HCT116 (cell line): ENCODE data around the gene PHACTR1. TPM values are rescaled to one million over a fixed set of nuclear protein-coding genes. Genes with fewer than 3 reads are reported as not detected.

Experiments used
- ATAC-seq: fragments of 200-7000 bp; cut with Tn5 transposase; 2 replicates; pipeline ENCODE4 v1.9.1; 2020; ENCODE audit warnings: mild to moderate bottlenecking, moderate library complexity
- BruUV-seq: library from RNA; stranded (reverse); fragments of 400-500 nt; replicated peaks from 2 replicates; lab custom pipeline; 2021; lab: Mats Ljungman, UMichigan
- CTCF ChIA-PET: fragments of 300-600 bp; sonication (Branson Sonifier 250); formaldehyde crosslinking; loops from one replicate; lab custom pipeline; 2021; ENCODE audit warnings: antibody characterized with exemption; lab: Charles Lee
- POLR2A ChIA-PET: fragments of 300-600, 350-600 bp; sonication (Branson Sonifier 250); formaldehyde crosslinking; loops from one replicate; lab custom pipeline; 2021; ENCODE audit warnings: antibody characterized with exemption; lab: Charles Lee
- RAD21 ChIA-PET, 2 experiments: fragments of 300-600 bp; sonication (Branson Sonifier 250); formaldehyde crosslinking; loops; one replicate each; lab custom pipeline; 2023; ENCODE audit warnings: low total read pairs in 2 of 2; ENCODE audit not compliant: uncharacterized antibody in 2 of 2, unreplicated experiment in 2 of 2, low non-redundant PET in 1 of 2; lab: Charles Lee
- DNase-seq: peaks from one replicate; pipeline ENCODE4 v3.0.0-alpha.2; 2010; ENCODE audit warnings: low read depth, low spot score
- H2AFZ ChIP-seq: fragments of 200-600 bp; shearing (Covaris generic), sonication (generic); 2 replicates; pipeline ENCODE4 v1.6.1; 2017; ENCODE audit warnings: low read depth, mixed run types, mixed read lengths, antibody characterized with exemption, low read length; ENCODE audit not compliant: poor library complexity, severe bottlenecking
- H3K27ac ChIP-seq: 2 replicates; pipeline ENCODE4 v1.5.1; 2012; ENCODE audit warnings: low read depth, low read length
- H3K27me3 ChIP-seq: fragments of 200-600 bp; sonication (generic); 2 replicates; pipeline ENCODE4 v1.6.1; 2016; ENCODE audit warnings: mixed run types, low read length, mixed read lengths; ENCODE audit not compliant: insufficient read depth
- H3K36me3 ChIP-seq, 2 experiments: fragments of 200-500 bp in 1 of 2; fragments of 200-600 bp in 1 of 2; sonication (Bioruptor generic) in 1 of 2; sonication (generic) in 1 of 2; 2 replicates each; pipeline versions ENCODE4 v1.5.1 to v1.6.1; 2014 to 2016; ENCODE audit warnings: low read length in 2 of 2, inconsistent platforms in 1 of 2, mixed read lengths in 1 of 2, mixed run types in 1 of 2; ENCODE audit not compliant: insufficient read depth in 2 of 2, control insufficient read depth in 1 of 2
- H3K4me1 ChIP-seq, 2 experiments: fragments of 200-600 bp in 1 of 2; sonication (generic) in 1 of 2; 2 replicates each; pipeline versions ENCODE4 v1.5.1 to v1.6.1; 2012 to 2017; ENCODE audit warnings: low read length in 2 of 2, inconsistent platforms in 1 of 2, mild to moderate bottlenecking in 1 of 2, mixed read lengths in 1 of 2, mixed run types in 1 of 2, moderate library complexity in 1 of 2; ENCODE audit not compliant: insufficient read depth in 2 of 2, control insufficient read depth in 1 of 2
- H3K4me2 ChIP-seq: fragments of 200-600 bp; sonication (generic); 2 replicates; pipeline ENCODE4 v1.6.1; 2017; ENCODE audit warnings: mixed run types, low read length, mixed read lengths
- H3K4me3 ChIP-seq, 2 experiments: fragments of 200-600 bp in 1 of 2; sonication (generic) in 1 of 2; replicated peaks in 1 of 2; 2 replicates each; pipeline ENCODE4 v1.5.1; 2011 to 2016; ENCODE audit warnings: low read length in 2 of 2, control low read depth in 1 of 2, low read depth in 1 of 2, mild to moderate bottlenecking in 1 of 2, mixed read lengths in 1 of 2, mixed run types in 1 of 2
- H3K79me2 ChIP-seq: fragments of 200-600 bp; sonication (generic); 2 replicates; pipeline ENCODE4 v1.6.1; 2017; ENCODE audit warnings: mild to moderate bottlenecking, mixed run types, low read length, moderate library complexity, mixed read lengths; ENCODE audit not compliant: insufficient read depth
- H3K9ac ChIP-seq: fragments of 200-600 bp; sonication (generic); 2 replicates; pipeline ENCODE4 v1.6.1; 2016; ENCODE audit warnings: low read length, mixed read lengths
- H3K9me2 ChIP-seq: fragments of 200-600 bp; sonication (generic), shearing (Covaris generic); 2 replicates; pipeline ENCODE4 v1.6.1; 2017; ENCODE audit warnings: mixed run types, mild to moderate bottlenecking, moderate library complexity; ENCODE audit not compliant: insufficient read depth
- H3K9me3 ChIP-seq, 2 experiments: fragments of 200-500 bp in 1 of 2; fragments of 200-600 bp in 1 of 2; sonication (Bioruptor generic) in 1 of 2; sonication (generic) in 1 of 2; 2 replicates each; pipeline ENCODE4 v1.6.1; 2014 to 2017; ENCODE audit warnings: low read length in 2 of 2, mixed read lengths in 2 of 2, inconsistent platforms in 1 of 2, low read depth in 1 of 2, mild to moderate bottlenecking in 1 of 2, mixed run types in 1 of 2, moderate library complexity in 1 of 2; ENCODE audit not compliant: control insufficient read depth in 1 of 2, insufficient read depth in 1 of 2
- H4K20me1 ChIP-seq: fragments of 200-600 bp; sonication (generic), shearing (Covaris generic); 2 replicates; pipeline ENCODE4 v1.6.1; 2017; ENCODE audit warnings: mixed run types, mild to moderate bottlenecking, moderate library complexity; ENCODE audit not compliant: insufficient read depth
- ATF3 ChIP-seq: IDR thresholded peaks from 2 replicates; pipeline ENCODE4 v1.6.1; 2012
- CBX3 ChIP-seq: IDR thresholded peaks from 2 replicates; pipeline ENCODE4 v1.6.1; 2012; ENCODE audit warnings: low read depth
- CEBPB ChIP-seq: IDR thresholded peaks from 2 replicates; pipeline ENCODE4 v1.6.1; 2012; ENCODE audit warnings: low read depth
- EGR1 ChIP-seq: IDR thresholded peaks from 2 replicates; pipeline ENCODE4 v1.6.1; 2012; ENCODE audit warnings: low read depth
- ELF1 ChIP-seq: IDR thresholded peaks from 2 replicates; pipeline ENCODE4 v1.6.1; 2012; ENCODE audit warnings: low read depth, borderline replicate concordance
- EZH2 ChIP-seq: fragments of 200-600 bp; sonication (generic); IDR thresholded peaks from 2 replicates; pipeline ENCODE4 v1.6.1; 2017; ENCODE audit warnings: antibody characterized with exemption, mixed run types
- EZH2phosphoT487 ChIP-seq: fragments of 200-600 bp; IDR thresholded peaks from 2 replicates; pipeline ENCODE4 v1.6.1; 2018; ENCODE audit warnings: antibody characterized with exemption, borderline replicate concordance
- FOSL1 ChIP-seq: IDR thresholded peaks from 2 replicates; pipeline ENCODE4 v1.6.1; 2012; ENCODE audit warnings: low read depth
- JUND ChIP-seq: IDR thresholded peaks from 2 replicates; pipeline ENCODE4 v1.6.1; 2012
- POLR2A ChIP-seq: IDR thresholded peaks from 2 replicates; pipeline ENCODE4 v1.7.0; 2011; ENCODE audit warnings: borderline replicate concordance; ENCODE audit not compliant: insufficient read depth, insufficient read length; ENCODE audit errors: extremely low read depth
- POLR2AphosphoS5 ChIP-seq: IDR thresholded peaks from 2 replicates; pipeline ENCODE4 v1.6.1; 2011; ENCODE audit warnings: mild to moderate bottlenecking, low read depth, low read length, moderate library complexity
- RAD21 ChIP-seq: IDR thresholded peaks from 2 replicates; pipeline ENCODE4 v1.6.1; 2012; ENCODE audit warnings: low read depth, mild to moderate bottlenecking
- SIN3A ChIP-seq: IDR thresholded peaks from 2 replicates; pipeline ENCODE4 v1.6.1; 2012; ENCODE audit warnings: low read depth
- SP1 ChIP-seq: IDR thresholded peaks from 2 replicates; pipeline ENCODE4 v1.6.1; 2012; ENCODE audit warnings: low read depth
- SRF ChIP-seq: IDR thresholded peaks from 2 replicates; pipeline ENCODE4 v1.6.1; 2012; ENCODE audit warnings: low read depth
- YY1 ChIP-seq: IDR thresholded peaks from 2 replicates; pipeline ENCODE4 v1.6.1; 2011; ENCODE audit warnings: low read length, low read depth, moderate library complexity, mild to moderate bottlenecking; ENCODE audit not compliant: insufficient replicate concordance; ENCODE audit errors: extremely low read depth
- ZFX ChIP-seq: fragments of 450-650 bp; IDR thresholded peaks from 2 replicates; pipeline ENCODE4 v1.6.1; 2017
- ZNF274 ChIP-seq: fragments of 200-500 bp; sonication (Bioruptor generic); IDR thresholded peaks from 2 replicates; pipeline ENCODE4 v1.6.1; 2014; ENCODE audit warnings: mild to moderate bottlenecking, low read depth, low read length, inconsistent platforms
- intact Hi-C: fragments of 100-400 bp; cut with micrococcal nuclease; formaldehyde crosslinking; loops from 2 replicates; pipeline ENCODE4 v1.10.0; 2022
- total RNA-seq: library from RNA; stranded (reverse); gene quantifications from one replicate; pipeline ENCODE4 v1.2.1, GENCODE V29; 2021; ENCODE audit not compliant: unreplicated experiment
- TF ChIP-seq, protein P1 (sequence below): IDR thresholded peaks from 2 replicates; pipeline ENCODE4 v1.6.1; 2012; ENCODE audit warnings: low read depth
- TF ChIP-seq, protein P2 (sequence below): IDR thresholded peaks from 2 replicates; pipeline ENCODE4 v1.6.1; 2011; ENCODE audit warnings: mild to moderate bottlenecking, low read length, moderate library complexity; ENCODE audit not compliant: insufficient replicate concordance; ENCODE audit errors: extremely low read depth

Gene PHACTR1
- total RNA-seq, 1 experiment from 2014 or later, result 0.17 TPM

GRCh38 chr6:13012296-13012695 lies 295.7 kb downstream of the PHACTR1 start:
- no peak for DNase-seq
- H3K27me3 ChIP-seq, result peaks cover 49% of the 10 kb centered on the region
- no peaks in the 10 kb centered on the region for H3K79me2 ChIP-seq
- BruUV-seq, result no TSS peak
- no peak overlapping the region for H3K4me3 ChIP-seq
- H3K36me3 ChIP-seq, result no peaks in the 10 kb centered on the region
- H4K20me1 ChIP-seq, result 0 out of 2 replicates have a peak, but pooled peaks cover 4% of the 10 kb centered on the region
- CTCF ChIA-PET, result no interaction called here
- H3K9me2 ChIP-seq, result no peaks in the 10 kb centered on the region
- ATAC-seq, result no peak
- RAD21 ChIA-PET, result no interaction called here
- no peaks in the 10 kb centered on the region for H3K4me1 ChIP-seq
- no peak overlapping the region for H3K9ac ChIP-seq
- no peaks in the 10 kb centered on the region for H3K9me3 ChIP-seq
- H2AFZ ChIP-seq, result no peak overlapping the region
- TF ChIP-seq CEBPB, result no peak
- no peak for TF ChIP-seq ZNF274
- TF ChIP-seq, protein P1, sequence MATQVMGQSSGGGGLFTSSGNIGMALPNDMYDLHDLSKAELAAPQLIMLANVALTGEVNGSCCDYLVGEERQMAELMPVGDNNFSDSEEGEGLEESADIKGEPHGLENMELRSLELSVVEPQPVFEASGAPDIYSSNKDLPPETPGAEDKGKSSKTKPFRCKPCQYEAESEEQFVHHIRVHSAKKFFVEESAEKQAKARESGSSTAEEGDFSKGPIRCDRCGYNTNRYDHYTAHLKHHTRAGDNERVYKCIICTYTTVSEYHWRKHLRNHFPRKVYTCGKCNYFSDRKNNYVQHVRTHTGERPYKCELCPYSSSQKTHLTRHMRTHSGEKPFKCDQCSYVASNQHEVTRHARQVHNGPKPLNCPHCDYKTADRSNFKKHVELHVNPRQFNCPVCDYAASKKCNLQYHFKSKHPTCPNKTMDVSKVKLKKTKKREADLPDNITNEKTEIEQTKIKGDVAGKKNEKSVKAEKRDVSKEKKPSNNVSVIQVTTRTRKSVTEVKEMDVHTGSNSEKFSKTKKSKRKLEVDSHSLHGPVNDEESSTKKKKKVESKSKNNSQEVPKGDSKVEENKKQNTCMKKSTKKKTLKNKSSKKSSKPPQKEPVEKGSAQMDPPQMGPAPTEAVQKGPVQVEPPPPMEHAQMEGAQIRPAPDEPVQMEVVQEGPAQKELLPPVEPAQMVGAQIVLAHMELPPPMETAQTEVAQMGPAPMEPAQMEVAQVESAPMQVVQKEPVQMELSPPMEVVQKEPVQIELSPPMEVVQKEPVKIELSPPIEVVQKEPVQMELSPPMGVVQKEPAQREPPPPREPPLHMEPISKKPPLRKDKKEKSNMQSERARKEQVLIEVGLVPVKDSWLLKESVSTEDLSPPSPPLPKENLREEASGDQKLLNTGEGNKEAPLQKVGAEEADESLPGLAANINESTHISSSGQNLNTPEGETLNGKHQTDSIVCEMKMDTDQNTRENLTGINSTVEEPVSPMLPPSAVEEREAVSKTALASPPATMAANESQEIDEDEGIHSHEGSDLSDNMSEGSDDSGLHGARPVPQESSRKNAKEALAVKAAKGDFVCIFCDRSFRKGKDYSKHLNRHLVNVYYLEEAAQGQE, result no peak
- TF ChIP-seq SRF, result no peak
- no peak for TF ChIP-seq ELF1
- TF ChIP-seq SIN3A, result no peak
- TF ChIP-seq RAD21, result no peak
- no peak for TF ChIP-seq EGR1
- no peak for TF ChIP-seq SP1
- TF ChIP-seq, protein P2, sequence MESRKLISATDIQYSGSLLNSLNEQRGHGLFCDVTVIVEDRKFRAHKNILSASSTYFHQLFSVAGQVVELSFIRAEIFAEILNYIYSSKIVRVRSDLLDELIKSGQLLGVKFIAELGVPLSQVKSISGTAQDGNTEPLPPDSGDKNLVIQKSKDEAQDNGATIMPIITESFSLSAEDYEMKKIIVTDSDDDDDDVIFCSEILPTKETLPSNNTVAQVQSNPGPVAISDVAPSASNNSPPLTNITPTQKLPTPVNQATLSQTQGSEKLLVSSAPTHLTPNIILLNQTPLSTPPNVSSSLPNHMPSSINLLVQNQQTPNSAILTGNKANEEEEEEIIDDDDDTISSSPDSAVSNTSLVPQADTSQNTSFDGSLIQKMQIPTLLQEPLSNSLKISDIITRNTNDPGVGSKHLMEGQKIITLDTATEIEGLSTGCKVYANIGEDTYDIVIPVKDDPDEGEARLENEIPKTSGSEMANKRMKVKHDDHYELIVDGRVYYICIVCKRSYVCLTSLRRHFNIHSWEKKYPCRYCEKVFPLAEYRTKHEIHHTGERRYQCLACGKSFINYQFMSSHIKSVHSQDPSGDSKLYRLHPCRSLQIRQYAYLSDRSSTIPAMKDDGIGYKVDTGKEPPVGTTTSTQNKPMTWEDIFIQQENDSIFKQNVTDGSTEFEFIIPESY, result no peak
- TF ChIP-seq JUND, result no peak
- TF ChIP-seq CBX3, result no peak
- no peak for TF ChIP-seq EZH2phosphoT487
- no peak for TF ChIP-seq POLR2A
- no peak for TF ChIP-seq FOSL1
- TF ChIP-seq YY1, result no peak
- no peak for TF ChIP-seq POLR2AphosphoS5
- TF ChIP-seq ATF3, result no peak
- no peak for TF ChIP-seq ZFX
- no peak for TF ChIP-seq EZH2
- intact Hi-C loops, result no loop called here
- POLR2A ChIA-PET, result no interaction called here
- H3K27ac ChIP-seq, result no peak overlapping the region
- H3K4me2 ChIP-seq, result no peak overlapping the region
